Stimulated activated CD4-positive, alpha-beta T cell treated with anti-CD3 and anti-CD28 coated beads, Interleukin-12 subunit alpha, Interleukin-12 subunit beta, amount 100 ng/mL, for 48 hours (primary cell): ENCODE measurements around the gene ATE1.
"Not testable (repeated sequence)": the region's sequence is repeated elsewhere in the genome, so short reads cannot be mapped to it uniquely, and the experiment has no call there.

Experiments
- DNase-seq, 3 donors: peaks; one replicate each; pipeline ENCODE4 v3.0.0-alpha.2; 2020; ENCODE audit warnings: low read depth in 2 of 3, low spot score in 1 of 3

The ATE1 gene

DNA sequence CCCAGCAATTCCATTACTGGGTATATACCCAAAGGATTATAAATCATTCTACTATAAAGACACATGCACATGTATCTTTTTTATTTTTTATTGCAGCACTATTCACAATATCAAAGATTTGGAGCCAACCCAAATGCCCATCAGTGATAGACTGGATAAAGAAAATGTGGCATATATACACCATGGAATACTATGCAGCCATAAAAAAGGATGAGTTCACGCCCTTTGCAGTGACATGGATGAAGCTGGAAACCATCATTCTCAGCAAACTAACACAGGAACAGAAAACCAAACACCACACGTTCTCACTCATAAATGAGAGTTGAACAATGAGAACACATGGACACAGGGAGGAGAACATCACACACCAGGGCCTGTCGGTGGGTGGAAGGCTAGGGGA is 228.1 kb downstream of the ATE1 start:
- not testable (repeated sequence) for DNase-seq

DNA sequence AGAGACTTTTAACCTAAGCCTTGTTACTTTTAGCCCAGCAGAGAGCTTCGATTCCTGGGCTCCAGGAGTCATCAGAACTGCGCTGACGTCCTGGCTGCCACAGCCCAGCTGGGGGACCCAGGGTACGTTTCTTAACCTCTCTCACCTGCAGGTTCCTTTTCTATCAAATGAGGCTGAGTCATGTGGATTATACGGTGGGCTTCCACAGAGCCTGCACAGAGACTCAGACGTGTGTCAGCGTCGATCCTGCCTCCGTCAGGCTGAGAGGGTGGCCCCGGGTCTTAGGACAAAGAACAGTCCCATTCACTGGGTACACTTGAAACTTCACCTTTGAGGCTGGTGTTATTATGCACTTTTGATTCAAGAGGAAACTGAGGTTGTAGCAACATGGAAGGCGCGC is 228.9 kb downstream of the ATE1 start:
- DNase-seq: no peak

DNA sequence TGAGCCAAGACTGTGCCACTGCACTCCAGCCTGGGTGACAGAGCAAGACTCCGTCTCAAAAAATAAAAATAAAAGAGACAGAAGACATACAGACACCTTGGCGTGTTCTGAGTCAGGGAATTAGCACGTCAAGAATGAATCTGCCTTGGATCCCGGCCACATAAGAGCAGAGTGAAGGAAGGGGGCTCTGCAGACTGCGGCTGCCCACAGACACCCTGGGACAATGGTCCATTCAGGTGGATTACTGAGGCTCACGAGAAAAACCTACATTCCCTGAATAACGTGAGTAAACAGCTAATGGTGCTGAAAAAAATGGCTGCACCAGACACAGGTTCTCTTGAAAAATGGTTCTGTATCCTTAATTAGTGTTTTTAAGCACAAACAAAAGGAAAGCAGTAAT is 229.5 kb downstream of the ATE1 start:
- no peak for DNase-seq

DNA sequence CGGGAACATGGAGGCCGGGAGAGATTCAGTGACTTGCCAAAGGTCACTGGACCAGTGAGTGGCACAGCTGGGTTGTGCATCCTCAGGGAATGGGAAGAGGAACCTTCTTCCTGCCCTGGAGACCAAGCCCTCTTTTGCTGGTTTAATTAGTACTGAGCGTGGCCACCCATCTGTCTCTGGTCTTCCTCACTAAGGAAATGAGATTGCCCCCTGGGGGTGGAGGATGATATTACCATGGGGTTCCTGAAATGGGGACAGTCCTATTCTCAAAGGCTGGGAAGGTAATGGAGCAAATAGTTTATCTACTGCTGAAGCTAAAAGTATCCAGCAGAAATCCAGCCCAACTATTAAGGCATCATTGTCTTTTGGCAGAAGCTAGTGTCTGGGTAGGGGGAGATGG is 231.0 kb downstream of the ATE1 start:
- peak in 2 of 3 donors; percentile 2 to 18 for DNase-seq

DNA sequence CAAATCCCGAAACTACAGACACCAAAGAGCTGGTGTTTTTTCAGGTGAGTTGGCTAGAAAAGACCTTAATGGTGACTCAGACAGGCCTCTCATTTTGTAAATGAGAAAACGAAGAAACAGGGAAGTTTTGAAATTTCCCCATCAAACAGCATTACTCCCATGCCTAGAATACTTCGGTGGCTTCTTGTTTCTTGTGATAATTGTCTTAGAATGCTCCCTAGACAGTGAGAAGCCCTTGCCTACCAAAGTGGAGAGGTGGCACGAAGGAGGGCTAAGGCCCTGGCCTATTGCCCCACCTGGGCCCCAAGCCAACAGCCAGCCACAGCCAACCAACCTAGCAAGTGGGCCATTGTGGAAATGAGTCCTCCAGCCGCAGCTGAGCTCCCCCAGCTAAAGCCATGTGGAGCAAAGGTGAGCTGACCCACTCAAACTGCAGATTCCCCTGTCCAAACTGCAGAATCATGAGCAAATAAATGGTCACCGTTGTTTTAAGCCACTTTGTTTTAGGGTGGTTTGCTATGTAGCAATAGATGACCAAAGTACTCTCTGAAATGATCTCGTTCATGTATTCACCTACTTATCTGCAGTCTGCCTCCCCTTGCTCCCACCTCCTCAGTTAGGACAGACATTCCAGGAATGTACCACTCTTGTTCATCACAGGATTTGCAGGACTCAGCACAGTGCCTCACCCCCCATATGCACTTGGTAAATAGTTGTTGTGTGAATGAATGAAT is 231.9 kb downstream of the ATE1 start:
- DNase-seq: no peak

DNA sequence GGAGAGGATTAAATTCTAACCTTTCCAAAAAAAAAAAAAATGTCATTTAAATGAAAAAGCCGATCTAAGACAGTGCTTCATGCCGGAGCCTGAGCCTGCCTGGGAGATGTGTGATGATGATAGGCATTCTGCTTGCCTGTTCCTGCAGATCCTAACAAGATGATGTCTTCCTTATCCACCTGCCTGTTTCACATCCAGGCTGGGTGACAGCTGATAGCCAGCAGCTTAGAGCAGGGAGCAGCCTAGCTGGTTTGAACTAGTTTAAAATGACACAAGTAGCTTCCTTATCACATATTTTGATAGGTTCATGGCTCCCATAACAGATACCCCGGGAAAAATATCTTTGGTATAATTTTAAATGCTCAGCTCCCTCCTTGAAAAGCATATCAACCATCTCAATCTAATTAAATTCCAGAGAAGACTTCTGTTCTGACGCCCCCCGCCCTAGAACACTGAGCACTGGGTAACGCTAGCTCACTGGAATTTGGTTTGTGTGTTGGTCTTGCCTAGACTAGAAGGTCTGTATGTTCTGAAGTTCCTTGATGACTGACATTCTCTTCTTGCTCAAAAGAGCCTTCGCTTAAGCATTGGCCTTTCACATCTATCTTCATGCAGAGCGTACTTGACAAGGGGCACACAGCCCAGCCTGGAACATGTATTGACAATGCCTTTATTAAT is 232.7 kb downstream of the ATE1 start:
- DNase-seq: no peak

DNA sequence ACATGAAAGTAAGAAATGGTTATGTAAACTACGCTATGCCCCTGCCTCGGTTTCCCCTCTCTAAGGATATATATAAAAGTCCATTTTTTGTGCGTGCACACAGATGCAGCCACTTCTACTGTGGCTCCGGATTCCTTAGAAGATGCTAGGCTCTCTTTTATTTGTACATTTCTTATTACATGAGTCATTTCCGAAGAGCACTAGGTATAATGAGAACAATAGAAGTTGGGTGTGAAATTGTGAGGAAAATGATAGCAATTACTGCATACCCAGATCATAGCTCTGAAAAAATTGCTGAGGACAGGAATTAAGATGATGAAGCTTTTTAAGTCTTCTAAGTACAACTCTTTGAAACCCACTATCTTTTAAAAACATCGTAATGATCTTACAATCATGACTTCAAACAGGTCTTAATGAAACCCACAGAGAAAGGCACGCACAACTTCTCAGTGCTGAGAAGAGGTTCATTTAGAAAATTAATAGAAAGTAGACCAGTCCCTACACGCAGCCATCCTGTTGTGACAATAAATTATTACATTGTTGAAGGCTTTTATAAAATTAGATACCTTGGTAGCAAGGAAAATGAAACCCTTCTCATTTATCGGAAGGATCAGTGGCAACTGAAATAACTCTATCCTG is 233.4 kb downstream of the ATE1 start:
- DNase-seq: no peak

DNA sequence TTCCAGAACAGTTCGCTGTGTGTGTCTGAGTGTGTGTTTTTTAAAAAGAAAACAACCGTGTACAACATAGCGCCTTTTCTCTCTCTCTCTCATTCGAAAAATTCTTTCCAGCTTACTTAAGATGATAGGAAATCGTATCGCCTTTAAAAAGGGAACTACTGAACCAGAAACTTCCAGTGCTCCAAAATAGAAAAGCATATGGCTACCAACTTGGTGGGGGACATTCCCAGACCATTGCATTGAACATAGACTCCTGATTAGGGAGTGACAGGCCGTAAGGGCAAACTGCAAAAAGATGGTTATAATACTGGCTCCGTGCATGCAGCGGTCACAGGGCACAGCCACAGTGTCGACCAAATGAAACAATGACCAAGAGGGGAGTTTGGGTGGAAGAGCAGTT is 235.2 kb downstream of the ATE1 start:
- DNase-seq: no peak

DNA sequence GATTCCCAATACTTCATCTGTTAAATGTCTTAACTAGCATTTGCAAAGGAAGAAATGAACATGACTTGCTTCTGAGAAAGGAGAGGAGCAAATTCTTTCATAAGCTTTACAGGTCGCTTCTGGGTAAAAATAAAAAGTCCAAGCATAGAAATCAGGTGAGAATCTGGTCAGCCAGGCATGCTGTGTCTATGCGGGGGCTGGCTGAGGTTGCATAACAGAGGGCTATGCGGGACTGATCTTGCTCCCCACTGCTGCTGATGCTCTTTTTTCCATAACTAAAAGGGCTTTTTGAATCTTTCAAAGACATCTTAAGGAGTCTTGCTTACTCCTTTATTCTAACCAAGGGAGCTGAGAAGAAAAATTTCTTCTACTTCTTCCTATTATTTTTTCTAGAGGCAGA is 236.9 kb downstream of the ATE1 start:
- no peak for DNase-seq
